ENCODE data around the gene TTC13. TPM values are rescaled to one million over a fixed set of nuclear protein-coding genes. Genes with fewer than 3 reads are reported as not detected.

Gene TTC13
- total RNA-seq, 1 donor from 2014 or later: 34.7 TPM

DNA sequence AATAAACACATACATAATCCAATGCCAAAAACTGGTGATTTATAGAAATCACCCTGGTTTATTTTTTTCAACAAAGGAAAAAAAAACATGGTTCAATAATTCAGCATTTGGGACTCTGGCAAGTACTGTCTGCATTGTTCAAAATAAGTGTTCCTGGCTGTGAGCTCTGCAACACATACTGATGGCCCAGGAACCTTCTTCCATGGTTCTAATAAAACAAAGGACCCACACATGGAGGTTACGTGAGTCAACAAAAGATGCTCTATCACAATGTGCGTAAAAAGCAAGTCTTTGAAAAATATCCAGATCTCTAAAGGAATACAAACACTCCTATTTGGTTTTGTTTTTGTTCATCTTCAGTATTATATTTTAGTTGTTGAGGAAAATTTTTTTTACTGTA is 72.4 kb downstream of the TTC13 start:
- no peak for DNase-seq

DNA sequence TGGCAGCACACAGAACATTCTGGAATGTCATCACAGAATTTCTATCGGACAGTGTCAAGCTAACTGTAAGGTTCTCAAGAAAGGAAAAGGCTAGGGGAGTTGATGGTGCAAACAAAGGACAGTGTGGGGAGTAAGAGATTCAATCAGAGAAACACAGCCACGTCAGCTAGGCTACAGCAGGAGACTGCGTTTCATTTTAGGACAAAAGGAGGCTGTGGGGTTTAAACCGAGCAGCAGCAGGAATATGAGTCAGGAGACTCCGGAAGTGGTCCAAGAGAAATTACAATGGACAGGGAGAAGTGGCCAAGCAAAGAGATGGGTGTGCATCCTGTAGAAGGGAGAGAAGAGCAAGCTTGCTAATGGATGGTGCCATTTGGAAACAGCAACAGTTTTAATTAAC is 72.9 kb downstream of the TTC13 start:
- DNase-seq: no peak

- no peak for DNase-seq
Measured at GRCh38 chr1:230902349-230902923, 76.2 kb downstream of the TTC13 start.

DNA sequence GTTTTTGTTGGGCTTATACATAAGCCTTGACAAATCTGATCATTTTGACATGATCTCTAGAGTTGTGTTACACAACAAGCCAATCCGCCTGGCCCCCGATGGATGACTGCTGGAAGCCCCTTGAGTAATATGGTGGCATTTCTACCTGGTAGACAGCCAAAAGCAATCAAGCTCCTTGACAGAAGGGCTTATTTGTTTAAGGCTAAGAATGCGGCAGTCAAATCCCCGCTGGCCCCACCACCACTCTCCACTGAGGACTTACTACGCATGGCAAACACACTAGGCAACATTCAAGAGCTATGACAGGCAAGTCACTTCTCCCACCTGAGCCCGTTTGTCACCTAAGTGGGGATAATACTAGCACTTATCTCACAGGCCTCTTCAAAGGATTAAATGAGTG is 77.0 kb downstream of the TTC13 start:
- DNase-seq: peak; percentile 18

GRCh38 chr1:230900984-230901383 is 77.7 kb downstream of the TTC13 start:
- DNase-seq: no peak

DNA sequence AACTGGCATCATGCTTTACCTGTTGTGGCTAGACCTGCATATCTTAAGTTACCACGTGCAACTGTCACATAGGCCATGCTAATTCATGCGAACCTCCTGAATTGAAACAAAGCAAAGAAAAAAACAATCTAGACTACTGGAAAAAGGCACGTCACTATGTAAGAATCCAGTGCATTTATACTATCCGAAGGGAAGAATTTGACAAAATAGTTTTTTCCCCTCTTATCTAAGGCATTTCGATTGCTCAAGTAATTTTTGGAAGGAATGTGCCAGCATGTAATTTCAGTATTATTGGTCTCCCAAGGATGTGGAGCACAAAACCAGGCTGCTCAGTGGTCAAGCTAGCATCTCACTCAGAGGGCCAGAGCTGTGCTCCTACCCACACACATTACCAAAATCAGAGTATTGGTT is 78.8 kb downstream of the TTC13 start:
- DNase-seq: no peak

DNA sequence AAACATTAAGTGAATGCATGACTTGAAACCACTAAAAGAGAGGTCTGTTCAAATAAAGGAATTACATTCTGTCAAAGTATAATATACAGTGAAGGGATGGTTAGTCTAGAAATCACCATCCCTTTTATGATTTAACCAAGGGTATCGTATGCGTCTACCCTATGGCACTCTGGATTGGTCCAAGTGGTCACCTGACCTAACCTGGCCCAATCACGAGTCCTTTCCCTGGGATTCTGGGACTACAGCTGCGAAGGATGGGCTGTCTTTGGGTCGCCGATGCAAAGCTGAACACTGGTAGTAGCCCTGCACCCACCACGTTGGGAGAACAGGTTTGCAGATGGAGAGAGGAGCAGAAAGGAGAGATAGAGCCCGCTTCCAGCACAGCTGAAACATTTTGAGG is 79.9 kb downstream of the TTC13 start:
- DNase-seq: no peak

DNA sequence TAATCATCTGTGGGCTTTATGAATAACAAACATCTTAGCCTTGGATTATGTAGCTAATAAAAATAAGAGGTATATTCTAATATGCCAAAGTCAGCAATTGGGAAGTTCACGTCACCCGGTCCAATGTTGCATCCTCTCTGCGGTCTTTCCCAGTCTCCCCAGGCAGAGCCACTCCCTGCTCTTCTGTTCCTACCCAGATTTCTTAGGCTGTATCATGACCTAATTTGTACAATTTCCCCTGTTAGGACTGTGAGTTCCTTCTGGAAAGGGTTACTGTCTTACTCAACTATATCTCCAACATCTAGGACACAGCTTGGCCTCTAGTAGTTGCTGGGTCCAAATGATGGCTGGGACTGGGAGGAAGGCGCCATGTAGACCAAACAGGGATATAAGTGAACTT is 80.5 kb downstream of the TTC13 start:
- DNase-seq: no peak

DNA sequence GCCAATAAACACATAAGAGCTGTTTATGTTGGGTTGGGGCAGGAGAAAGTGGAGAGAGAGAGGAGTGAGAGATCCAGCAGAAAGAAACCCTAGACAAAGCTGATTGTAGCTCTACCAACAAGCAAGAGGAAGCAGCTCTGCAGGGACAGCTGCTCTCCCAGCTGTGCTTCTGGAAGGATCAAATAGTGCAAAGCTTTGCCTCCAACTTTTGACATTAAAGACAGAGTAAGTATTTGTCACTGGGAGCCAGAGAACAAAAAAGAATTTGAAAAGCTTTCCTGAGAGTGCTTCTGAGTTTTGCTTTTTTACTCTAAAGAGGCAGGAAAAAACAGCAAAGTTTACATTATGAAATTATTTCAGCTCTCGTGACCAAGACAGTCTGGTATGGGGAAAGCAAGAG is 81.9 kb downstream of the TTC13 start:
- peak; percentile 91 for DNase-seq

DNA sequence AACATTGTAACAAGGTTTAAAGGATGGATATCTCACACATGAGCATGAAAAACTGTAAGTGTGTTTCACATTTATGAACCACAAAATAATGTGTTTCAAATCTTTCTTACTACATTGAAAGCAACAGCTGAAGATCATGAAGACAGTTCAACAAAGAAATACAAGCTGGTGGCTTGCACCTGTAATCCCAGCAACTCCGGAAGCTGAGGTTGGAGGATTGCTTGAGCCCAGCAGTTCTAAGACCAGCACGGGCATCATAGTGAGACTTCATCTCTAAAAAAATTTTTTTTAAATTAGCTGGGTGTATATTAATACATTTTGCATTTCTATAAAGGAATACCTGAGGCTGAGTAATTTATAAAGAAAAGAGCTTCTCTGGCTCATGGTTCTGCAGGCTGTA is 83.2 kb downstream of the TTC13 start:
- DNase-seq: no peak

DNA sequence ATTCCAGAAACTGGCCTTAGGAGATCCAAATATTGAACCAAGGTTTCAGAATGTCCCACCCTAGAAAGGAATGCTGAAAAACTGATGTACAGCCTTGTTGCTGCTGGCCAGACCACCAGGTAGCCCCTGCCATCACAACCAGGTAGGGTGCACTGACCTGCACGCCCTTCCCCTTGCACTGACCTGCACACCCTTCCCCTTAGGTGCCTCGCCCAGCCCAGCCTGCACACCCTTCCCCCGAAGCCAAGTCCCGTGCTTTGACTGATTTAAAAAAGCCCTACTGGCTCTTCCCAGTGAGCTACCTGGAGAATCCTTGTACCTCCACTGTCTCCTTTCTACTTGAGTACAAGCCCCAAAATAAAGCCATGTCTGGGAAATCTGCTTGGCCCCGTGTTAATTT is 84.0 kb downstream of the TTC13 start:
- no peak for DNase-seq

- DNase-seq: no peak
Measured at GRCh38 chr1:230894032-230894431, 84.6 kb downstream of the TTC13 start.

- peak; percentile 80 for DNase-seq
Measured at GRCh38 chr1:230892018-230892491, 86.6 kb downstream of the TTC13 start.

DNA sequence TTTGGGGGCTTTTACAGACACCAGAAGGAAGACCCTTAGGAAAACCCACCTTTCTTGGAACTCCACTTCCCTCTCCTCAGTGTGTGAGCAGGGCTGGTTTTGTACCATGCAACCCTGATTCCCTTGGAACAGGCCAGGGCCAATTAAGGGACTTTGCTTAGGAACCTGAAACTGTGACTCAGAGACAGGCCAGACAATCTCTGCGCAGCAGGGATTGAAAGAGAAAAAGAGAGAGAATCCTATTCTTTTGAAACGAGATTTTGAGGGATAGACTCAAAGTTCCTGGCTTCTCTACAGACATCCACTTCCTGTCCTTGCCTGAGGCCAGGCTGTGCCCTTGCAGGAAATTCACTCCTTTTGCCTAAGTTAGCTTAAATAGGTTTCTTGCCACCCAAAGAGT is 87.2 kb downstream of the TTC13 start:
- DNase-seq: peak; percentile 28

- no peak for DNase-seq
Measured at GRCh38 chr1:230884646-230885045, 94.0 kb downstream of the TTC13 start.

GRCh38 chr1:230883967-230884366 is 94.7 kb downstream of the TTC13 start:
- DNase-seq: no peak

DNA sequence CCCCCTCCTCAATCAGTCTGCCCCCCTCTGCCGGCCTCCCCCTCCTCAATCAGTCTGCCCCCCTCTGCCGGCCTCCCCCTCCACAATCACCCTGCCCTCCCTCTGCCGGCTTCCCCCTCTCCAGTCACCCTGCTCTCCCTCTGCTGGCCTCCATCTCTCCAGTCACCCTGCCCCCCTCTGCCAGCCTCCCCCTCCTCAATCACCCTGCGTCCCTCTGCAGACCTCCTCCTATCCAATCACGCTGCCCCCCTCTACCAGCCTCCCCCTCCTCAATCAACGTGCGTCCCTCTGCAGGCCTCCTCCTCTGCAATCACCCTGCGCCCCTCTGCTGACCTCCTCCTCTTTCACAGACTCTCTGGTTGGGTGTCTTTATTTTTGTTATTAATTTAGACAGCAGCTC is 98.9 kb downstream of the TTC13 start:
- no peak for DNase-seq

DNA sequence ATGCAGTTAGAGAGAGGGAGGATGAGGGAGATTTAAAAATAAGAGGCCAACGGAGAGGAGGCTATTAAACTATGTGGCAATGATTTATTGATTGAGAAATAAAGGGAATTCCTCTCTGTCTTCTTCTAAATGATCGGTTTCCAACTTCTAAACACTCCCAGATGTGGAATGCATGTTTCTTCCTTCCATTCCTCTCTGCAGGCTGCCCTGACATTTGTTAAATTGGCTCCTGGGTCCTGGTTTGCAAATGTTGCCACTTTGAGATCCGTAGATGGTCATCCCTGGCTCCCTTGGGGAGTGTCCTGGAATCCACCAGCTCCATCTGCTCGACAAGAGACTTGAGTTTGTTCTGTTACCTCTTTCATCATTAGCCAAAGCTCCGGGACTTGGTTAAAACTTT is 100.1 kb downstream of the TTC13 start:
- peak; percentile 56 for DNase-seq

- DNase-seq: no peak
Measured at GRCh38 chr1:230877924-230878590, 100.6 kb downstream of the TTC13 start.

DNA sequence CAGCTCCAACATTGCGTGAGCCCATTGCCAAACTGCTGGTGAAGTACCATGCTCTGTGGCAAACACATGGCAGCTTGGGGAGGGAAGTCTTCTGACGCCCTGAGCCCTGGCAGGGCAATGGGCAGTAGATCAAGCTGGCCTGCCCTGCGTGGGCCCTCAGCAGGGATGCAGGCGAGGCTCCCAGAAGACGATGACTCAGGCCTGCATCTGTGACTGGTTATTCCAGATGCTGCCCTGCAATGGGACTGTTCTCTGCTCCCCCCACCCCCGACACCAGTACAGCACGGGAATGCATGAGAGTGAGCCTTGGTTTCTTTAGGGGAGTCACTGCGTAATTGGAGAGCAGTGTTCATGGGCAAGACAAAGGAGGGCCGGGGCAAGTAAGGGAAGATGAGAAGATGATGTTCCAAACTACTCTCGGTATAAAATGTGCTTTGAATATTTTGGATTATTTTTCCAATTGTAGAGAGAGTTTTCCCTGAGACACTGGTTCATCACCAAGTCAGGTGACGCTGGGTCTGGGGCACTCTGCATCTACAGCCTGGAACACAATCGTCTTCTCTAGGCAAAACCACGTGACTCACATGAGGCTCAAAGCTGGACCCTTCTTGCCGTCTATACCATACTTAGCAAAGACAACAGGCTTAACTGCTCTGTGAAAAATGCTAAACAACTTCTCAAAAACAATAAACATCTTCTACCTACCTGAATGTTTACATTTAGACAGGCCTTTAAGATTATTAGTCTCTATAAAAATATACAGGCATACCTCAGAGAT is 101.3 kb downstream of the TTC13 start:
- DNase-seq: no peak

- no peak for DNase-seq
Measured at GRCh38 chr1:230876660-230877059, 102.0 kb downstream of the TTC13 start.

DNA sequence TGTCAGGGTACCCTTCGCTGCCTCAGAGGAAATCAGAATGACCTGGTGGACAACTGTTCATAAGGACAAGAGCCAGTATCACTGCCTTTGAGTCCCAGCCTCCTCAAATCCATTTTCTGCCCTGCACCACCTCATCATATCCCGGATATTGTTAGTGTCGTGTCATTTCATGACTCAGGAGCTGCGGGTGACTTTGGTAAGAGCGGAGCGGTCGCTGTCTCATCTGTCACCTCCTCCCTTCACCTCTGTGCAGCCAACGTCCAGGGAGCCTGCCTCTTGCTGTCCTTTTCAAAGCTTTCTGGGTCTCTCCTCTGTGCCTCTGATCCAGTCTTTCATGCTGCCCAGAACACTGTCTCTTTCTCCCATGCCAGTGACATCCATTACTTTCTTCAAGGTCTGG is 103.3 kb downstream of the TTC13 start:
- DNase-seq: no peak

DNA sequence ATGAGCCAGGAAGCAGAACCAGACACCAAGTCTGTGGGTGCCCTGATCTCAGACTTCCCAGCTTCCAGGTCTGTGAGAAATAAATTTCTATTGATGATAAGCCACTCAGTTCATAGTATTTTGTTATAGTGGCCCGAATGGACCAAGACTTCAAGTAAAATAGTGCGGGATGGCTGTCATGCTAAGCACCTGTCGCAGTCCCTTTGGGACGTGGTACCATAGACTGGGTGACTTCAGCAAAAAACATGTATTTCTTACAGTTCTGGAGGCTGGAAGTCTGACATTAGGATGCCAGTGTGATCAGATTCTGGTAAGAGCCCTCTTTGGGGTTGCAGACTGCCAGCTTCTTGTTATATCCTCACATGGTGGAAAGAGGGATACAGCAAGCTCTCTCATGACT is 107.7 kb downstream of the TTC13 start:
- DNase-seq: no peak

- DNase-seq: no peak
Measured at GRCh38 chr1:230869500-230869899, 109.2 kb downstream of the TTC13 start.
